HCT116 (cell line): ENCODE measurements around the gene MYOM1. TPM values are rescaled to one million over a fixed set of nuclear protein-coding genes. Genes with fewer than 3 reads are reported as not detected.

Source experiments
- ATAC-seq: fragments of 200-7000 bp; cut with Tn5 transposase; 2 replicates; pipeline ENCODE4 v1.9.1; 2020; ENCODE audit warnings: mild to moderate bottlenecking, moderate library complexity
- BruUV-seq: library from RNA; stranded (reverse); fragments of 400-500 nt; replicated peaks from 2 replicates; lab custom pipeline; 2021; lab: Mats Ljungman, UMichigan
- CTCF ChIA-PET: fragments of 300-600 bp; sonication (Branson Sonifier 250); formaldehyde crosslinking; loops from one replicate; lab custom pipeline; 2021; ENCODE audit warnings: antibody characterized with exemption; lab: Charles Lee
- POLR2A ChIA-PET: fragments of 300-600, 350-600 bp; sonication (Branson Sonifier 250); formaldehyde crosslinking; loops from one replicate; lab custom pipeline; 2021; ENCODE audit warnings: antibody characterized with exemption; lab: Charles Lee
- RAD21 ChIA-PET, 2 experiments: fragments of 300-600 bp; sonication (Branson Sonifier 250); formaldehyde crosslinking; loops; one replicate each; lab custom pipeline; 2023; ENCODE audit warnings: low total read pairs in 2 of 2; ENCODE audit not compliant: uncharacterized antibody in 2 of 2, unreplicated experiment in 2 of 2, low non-redundant PET in 1 of 2; lab: Charles Lee
- DNase-seq: peaks from one replicate; pipeline ENCODE4 v3.0.0-alpha.2; 2010; ENCODE audit warnings: low read depth, low spot score
- H2AFZ ChIP-seq: fragments of 200-600 bp; shearing (Covaris generic), sonication (generic); 2 replicates; pipeline ENCODE4 v1.6.1; 2017; ENCODE audit warnings: low read depth, mixed run types, mixed read lengths, antibody characterized with exemption, low read length; ENCODE audit not compliant: poor library complexity, severe bottlenecking
- H3K27ac ChIP-seq: 2 replicates; pipeline ENCODE4 v1.5.1; 2012; ENCODE audit warnings: low read depth, low read length
- H3K27me3 ChIP-seq: fragments of 200-600 bp; sonication (generic); 2 replicates; pipeline ENCODE4 v1.6.1; 2016; ENCODE audit warnings: mixed run types, low read length, mixed read lengths; ENCODE audit not compliant: insufficient read depth
- H3K36me3 ChIP-seq, 2 experiments: fragments of 200-500 bp in 1 of 2; fragments of 200-600 bp in 1 of 2; sonication (Bioruptor generic) in 1 of 2; sonication (generic) in 1 of 2; 2 replicates each; pipeline versions ENCODE4 v1.5.1 to v1.6.1; 2014 to 2016; ENCODE audit warnings: low read length in 2 of 2, inconsistent platforms in 1 of 2, mixed read lengths in 1 of 2, mixed run types in 1 of 2; ENCODE audit not compliant: insufficient read depth in 2 of 2, control insufficient read depth in 1 of 2
- H3K4me1 ChIP-seq, 2 experiments: fragments of 200-600 bp in 1 of 2; sonication (generic) in 1 of 2; 2 replicates each; pipeline versions ENCODE4 v1.5.1 to v1.6.1; 2012 to 2017; ENCODE audit warnings: low read length in 2 of 2, inconsistent platforms in 1 of 2, mild to moderate bottlenecking in 1 of 2, mixed read lengths in 1 of 2, mixed run types in 1 of 2, moderate library complexity in 1 of 2; ENCODE audit not compliant: insufficient read depth in 2 of 2, control insufficient read depth in 1 of 2
- H3K4me2 ChIP-seq: fragments of 200-600 bp; sonication (generic); 2 replicates; pipeline ENCODE4 v1.6.1; 2017; ENCODE audit warnings: mixed run types, low read length, mixed read lengths
- H3K4me3 ChIP-seq, 2 experiments: fragments of 200-600 bp in 1 of 2; sonication (generic) in 1 of 2; replicated peaks in 1 of 2; 2 replicates each; pipeline ENCODE4 v1.5.1; 2011 to 2016; ENCODE audit warnings: low read length in 2 of 2, control low read depth in 1 of 2, low read depth in 1 of 2, mild to moderate bottlenecking in 1 of 2, mixed read lengths in 1 of 2, mixed run types in 1 of 2
- H3K79me2 ChIP-seq: fragments of 200-600 bp; sonication (generic); 2 replicates; pipeline ENCODE4 v1.6.1; 2017; ENCODE audit warnings: mild to moderate bottlenecking, mixed run types, low read length, moderate library complexity, mixed read lengths; ENCODE audit not compliant: insufficient read depth
- H3K9ac ChIP-seq: fragments of 200-600 bp; sonication (generic); 2 replicates; pipeline ENCODE4 v1.6.1; 2016; ENCODE audit warnings: low read length, mixed read lengths
- H3K9me2 ChIP-seq: fragments of 200-600 bp; sonication (generic), shearing (Covaris generic); 2 replicates; pipeline ENCODE4 v1.6.1; 2017; ENCODE audit warnings: mixed run types, mild to moderate bottlenecking, moderate library complexity; ENCODE audit not compliant: insufficient read depth
- H3K9me3 ChIP-seq, 2 experiments: fragments of 200-500 bp in 1 of 2; fragments of 200-600 bp in 1 of 2; sonication (Bioruptor generic) in 1 of 2; sonication (generic) in 1 of 2; 2 replicates each; pipeline ENCODE4 v1.6.1; 2014 to 2017; ENCODE audit warnings: low read length in 2 of 2, mixed read lengths in 2 of 2, inconsistent platforms in 1 of 2, low read depth in 1 of 2, mild to moderate bottlenecking in 1 of 2, mixed run types in 1 of 2, moderate library complexity in 1 of 2; ENCODE audit not compliant: control insufficient read depth in 1 of 2, insufficient read depth in 1 of 2
- H4K20me1 ChIP-seq: fragments of 200-600 bp; sonication (generic), shearing (Covaris generic); 2 replicates; pipeline ENCODE4 v1.6.1; 2017; ENCODE audit warnings: mixed run types, mild to moderate bottlenecking, moderate library complexity; ENCODE audit not compliant: insufficient read depth
- CTCF ChIP-seq, 3 experiments: fragments of 200-600 bp in 1 of 3; sonication (generic) in 1 of 3; IDR thresholded peaks in 2 of 3; conservative IDR thresholded peaks in 1 of 3; 2 replicates each; pipeline ENCODE4 v1.5.1; 2012 to 2017; ENCODE audit warnings: low read depth in 2 of 3, low read length in 2 of 3, antibody characterized with exemption in 1 of 3, borderline replicate concordance in 1 of 3, control low read depth in 1 of 3, mild to moderate bottlenecking in 1 of 3, mixed read lengths in 1 of 3, mixed run types in 1 of 3, moderate library complexity in 1 of 3; ENCODE audit not compliant: insufficient read depth in 1 of 3
- EZH2phosphoT487 ChIP-seq: fragments of 200-600 bp; IDR thresholded peaks from 2 replicates; pipeline ENCODE4 v1.6.1; 2018; ENCODE audit warnings: antibody characterized with exemption, borderline replicate concordance
- POLR2AphosphoS5 ChIP-seq: IDR thresholded peaks from 2 replicates; pipeline ENCODE4 v1.6.1; 2011; ENCODE audit warnings: mild to moderate bottlenecking, low read depth, low read length, moderate library complexity
- RAD21 ChIP-seq: IDR thresholded peaks from 2 replicates; pipeline ENCODE4 v1.6.1; 2012; ENCODE audit warnings: low read depth, mild to moderate bottlenecking
- YY1 ChIP-seq: IDR thresholded peaks from 2 replicates; pipeline ENCODE4 v1.6.1; 2011; ENCODE audit warnings: low read length, low read depth, moderate library complexity, mild to moderate bottlenecking; ENCODE audit not compliant: insufficient replicate concordance; ENCODE audit errors: extremely low read depth
- intact Hi-C: fragments of 100-400 bp; cut with micrococcal nuclease; formaldehyde crosslinking; loops from 2 replicates; pipeline ENCODE4 v1.10.0; 2022
- total RNA-seq: library from RNA; stranded (reverse); gene quantifications from one replicate; pipeline ENCODE4 v1.2.1, GENCODE V29; 2021; ENCODE audit not compliant: unreplicated experiment
- TF ChIP-seq, protein P1 (sequence below): IDR thresholded peaks from 2 replicates; pipeline ENCODE4 v1.6.1; 2012; ENCODE audit warnings: low read depth

Gene MYOM1
- total RNA-seq, 1 experiment from 2014 or later, result 0.52 TPM

DNA sequence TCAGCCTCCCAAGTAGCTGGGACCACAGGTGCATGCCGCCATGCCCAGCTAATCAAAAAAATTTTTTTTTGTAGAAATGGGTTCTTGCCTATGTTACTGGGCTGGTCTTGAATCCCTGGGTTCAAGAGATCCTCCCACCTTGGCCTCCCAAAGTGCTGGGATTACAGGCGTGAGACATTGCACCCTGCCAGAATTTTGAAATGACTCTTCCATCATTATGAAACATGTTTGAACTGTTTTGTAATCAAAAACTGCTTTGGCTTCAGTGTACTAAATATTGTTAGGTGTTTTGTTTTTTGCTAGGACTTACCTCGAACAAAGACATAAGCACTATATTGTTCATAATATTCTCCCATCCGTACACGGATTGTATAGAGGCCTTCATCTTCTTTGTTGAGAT lies 55.8 kb downstream of the MYOM1 start:
- no TSS peak for BruUV-seq
- CTCF ChIA-PET, result no interaction called here

More for the DNA sequence above, 55.8 kb downstream of the MYOM1 start:
- RAD21 ChIA-PET, result no interaction called here
- Histone ChIP-seq H3K4me2 (no peak overlapping the region), H3K27me3 (no peaks in the 10 kb centered on the region), H3K9me3 (no peaks in the 10 kb centered on the region), H3K9ac (no peak overlapping the region), H3K4me3 (no peak overlapping the region), H4K20me1 (no peaks in the 10 kb centered on the region), H3K9me2 (no peaks in the 10 kb centered on the region), H2AFZ (no peak overlapping the region), H3K36me3 (no peaks in the 10 kb centered on the region), H3K27ac (no peak overlapping the region), H3K4me1 (0 out of 4 replicates have a peak, but pooled peaks cover 0 to 5% of the 10 kb centered on the region in 2 experiments), H3K79me2 (no peaks in the 10 kb centered on the region)
- intact Hi-C loops, result no loop called here
- TF ChIP-seq POLR2AphosphoS5 (no peak), YY1 (no peak), RAD21 (no peak), EZH2phosphoT487 (no peak), CTCF (IDR thresholded peaks at IDR 0.05 in 2 of 3, conservative IDR thresholded peaks at IDR 0.05 in 1 of 3; ENCODE audit: borderline replicate concordance in 1 of 3, insufficient read depth in 1 of 3, low read depth in 2 of 3, low read length in 2 of 3) (no peak)
- TF ChIP-seq, protein P1, sequence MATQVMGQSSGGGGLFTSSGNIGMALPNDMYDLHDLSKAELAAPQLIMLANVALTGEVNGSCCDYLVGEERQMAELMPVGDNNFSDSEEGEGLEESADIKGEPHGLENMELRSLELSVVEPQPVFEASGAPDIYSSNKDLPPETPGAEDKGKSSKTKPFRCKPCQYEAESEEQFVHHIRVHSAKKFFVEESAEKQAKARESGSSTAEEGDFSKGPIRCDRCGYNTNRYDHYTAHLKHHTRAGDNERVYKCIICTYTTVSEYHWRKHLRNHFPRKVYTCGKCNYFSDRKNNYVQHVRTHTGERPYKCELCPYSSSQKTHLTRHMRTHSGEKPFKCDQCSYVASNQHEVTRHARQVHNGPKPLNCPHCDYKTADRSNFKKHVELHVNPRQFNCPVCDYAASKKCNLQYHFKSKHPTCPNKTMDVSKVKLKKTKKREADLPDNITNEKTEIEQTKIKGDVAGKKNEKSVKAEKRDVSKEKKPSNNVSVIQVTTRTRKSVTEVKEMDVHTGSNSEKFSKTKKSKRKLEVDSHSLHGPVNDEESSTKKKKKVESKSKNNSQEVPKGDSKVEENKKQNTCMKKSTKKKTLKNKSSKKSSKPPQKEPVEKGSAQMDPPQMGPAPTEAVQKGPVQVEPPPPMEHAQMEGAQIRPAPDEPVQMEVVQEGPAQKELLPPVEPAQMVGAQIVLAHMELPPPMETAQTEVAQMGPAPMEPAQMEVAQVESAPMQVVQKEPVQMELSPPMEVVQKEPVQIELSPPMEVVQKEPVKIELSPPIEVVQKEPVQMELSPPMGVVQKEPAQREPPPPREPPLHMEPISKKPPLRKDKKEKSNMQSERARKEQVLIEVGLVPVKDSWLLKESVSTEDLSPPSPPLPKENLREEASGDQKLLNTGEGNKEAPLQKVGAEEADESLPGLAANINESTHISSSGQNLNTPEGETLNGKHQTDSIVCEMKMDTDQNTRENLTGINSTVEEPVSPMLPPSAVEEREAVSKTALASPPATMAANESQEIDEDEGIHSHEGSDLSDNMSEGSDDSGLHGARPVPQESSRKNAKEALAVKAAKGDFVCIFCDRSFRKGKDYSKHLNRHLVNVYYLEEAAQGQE, result no peak
- no peak for DNase-seq
- no peak for ATAC-seq
- POLR2A ChIA-PET, result no interaction called here
